AG10803 (cell line): Measurements from ENCODE around the gene CYP39A1.

ENCODE experiments used
- DNase-seq: peaks from one replicate; pipeline ENCODE4 v3.0.0; 2010; ENCODE audit warnings: low read depth
- H3K4me3 ChIP-seq: 2 replicates; pipeline ENCODE4 v1.5.1; 2011; ENCODE audit warnings: mild to moderate bottlenecking, low read length, control low read depth
- CTCF ChIP-seq: conservative IDR thresholded peaks from 2 replicates; pipeline ENCODE4 v1.5.1; 2011; ENCODE audit warnings: mild to moderate bottlenecking, low read length, control low read depth, inconsistent platforms

The CYP39A1 gene

GRCh38 chr6:46501136-46502089, 151.2 kb downstream of the CYP39A1 start:
- DNase-seq, result no peak
- TF ChIP-seq CTCF, result no peak
- H3K4me3 ChIP-seq, result no peak overlapping the region

GRCh38 chr6:46500382-46500781, 152.2 kb downstream of the CYP39A1 start:
- DNase-seq, result no peak
- TF ChIP-seq CTCF, result no peak

More at GRCh38 chr6:46500382-46500781, 152.2 kb downstream of the CYP39A1 start:
- H3K4me3 ChIP-seq, result no peak overlapping the region
